ENCODE results near the gene GLIPR1L1.
A peak's percentile ranks its signal among the peaks of the same experiment; 100 is the strongest.
"Not testable (repeated sequence)": the region's sequence is repeated elsewhere in the genome, so short reads cannot be mapped to it uniquely, and the experiment has no call there.

GLIPR1L1 gene, protein sequence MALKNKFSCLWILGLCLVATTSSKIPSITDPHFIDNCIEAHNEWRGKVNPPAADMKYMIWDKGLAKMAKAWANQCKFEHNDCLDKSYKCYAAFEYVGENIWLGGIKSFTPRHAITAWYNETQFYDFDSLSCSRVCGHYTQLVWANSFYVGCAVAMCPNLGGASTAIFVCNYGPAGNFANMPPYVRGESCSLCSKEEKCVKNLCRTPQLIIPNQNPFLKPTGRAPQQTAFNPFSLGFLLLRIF

DNA sequence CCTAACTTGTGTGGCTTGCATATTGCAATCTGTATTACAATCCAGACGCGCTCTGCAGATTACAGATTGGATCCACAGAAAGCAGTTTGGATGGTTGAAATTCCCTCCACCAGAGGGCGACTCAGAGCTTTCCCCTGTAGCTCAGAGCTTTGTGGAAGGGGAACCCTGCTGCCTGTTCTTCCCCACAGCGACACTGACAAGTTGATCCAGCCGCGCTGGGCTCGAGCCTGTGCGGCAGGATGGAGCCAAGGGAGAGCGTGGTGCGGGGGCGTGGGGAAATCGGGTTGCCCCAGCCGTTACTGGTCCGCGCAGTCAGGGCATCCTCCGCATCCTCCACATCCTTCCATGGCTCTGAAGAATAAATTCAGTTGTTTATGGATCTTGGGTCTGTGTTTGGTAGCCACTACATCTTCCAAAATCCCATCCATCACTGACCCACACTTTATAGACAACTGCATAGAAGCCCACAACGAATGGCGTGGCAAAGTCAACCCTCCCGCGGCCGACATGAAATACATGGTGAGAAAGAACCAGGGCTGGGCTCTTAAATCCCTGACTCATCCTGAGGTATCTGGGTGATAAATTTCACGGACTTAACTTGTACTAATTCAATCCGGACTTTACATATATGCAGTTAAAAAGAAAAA lies at the start of gene GLIPR1L1:
TSS of gene GLIPR1L1 (plus strand) at position 287 of the 647 bp plus-strand sequence. CDS start at position 346, 59 bp downstream.
- peak; percentile 83 for DNase-seq (ENCODE audit: low spot score)

GRCh38 chr12:75288860-75289259 lies 45.6 kb upstream of the GLIPR1L1 start:
- no peak for DNase-seq (ENCODE audit: low spot score)

GRCh38 chr12:75289753-75290152 lies 44.7 kb upstream of the GLIPR1L1 start:
- peak; percentile 8 for DNase-seq (ENCODE audit: low spot score)

GRCh38 chr12:75291014-75291413 lies 43.5 kb upstream of the GLIPR1L1 start:
- DNase-seq (ENCODE audit: low spot score) = no peak

- DNase-seq (ENCODE audit: low spot score) = no peak
These were observed 40.1 kb upstream of the GLIPR1L1 start for GRCh38 chr12:75294336-75294735.

DNA sequence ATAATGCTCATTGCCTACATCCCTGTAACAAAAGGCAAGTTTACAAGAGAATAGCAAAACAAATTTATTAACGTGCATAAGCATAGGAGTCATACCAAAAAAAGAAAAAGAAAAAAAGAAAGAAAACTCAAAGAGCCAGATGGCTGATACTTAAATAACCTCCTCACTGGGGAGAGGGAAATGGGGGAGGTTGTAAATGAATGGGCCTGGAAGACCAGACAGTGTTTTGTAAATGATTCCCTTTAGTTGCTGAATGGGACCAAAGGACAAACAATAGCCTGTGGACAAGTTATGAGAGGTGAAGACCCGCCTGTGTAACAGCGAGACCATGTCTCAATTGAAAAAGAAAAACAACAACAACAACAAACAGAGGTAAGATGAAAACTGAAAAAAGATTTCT lies 39.7 kb upstream of the GLIPR1L1 start:
- no peak for DNase-seq (ENCODE audit: low spot score)

DNA sequence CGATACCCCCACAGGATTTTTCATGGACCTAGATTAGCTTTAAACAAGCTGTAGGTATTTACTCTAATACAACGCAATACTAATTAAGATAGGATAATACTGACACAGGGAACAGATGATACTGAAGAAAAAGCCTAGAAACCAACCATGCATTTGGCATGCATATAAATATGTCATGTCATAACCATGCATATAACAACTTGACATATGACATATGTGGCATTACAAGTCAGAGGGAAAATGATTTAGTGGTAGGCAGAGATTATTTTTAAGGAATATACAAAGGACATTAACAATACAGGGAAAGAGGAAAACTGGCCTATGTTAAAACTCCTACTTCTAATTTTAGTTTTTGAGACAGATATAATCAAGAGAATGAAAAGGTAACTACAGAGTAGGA lies 32.2 kb upstream of the GLIPR1L1 start:
- no peak for DNase-seq (ENCODE audit: low spot score)

DNA sequence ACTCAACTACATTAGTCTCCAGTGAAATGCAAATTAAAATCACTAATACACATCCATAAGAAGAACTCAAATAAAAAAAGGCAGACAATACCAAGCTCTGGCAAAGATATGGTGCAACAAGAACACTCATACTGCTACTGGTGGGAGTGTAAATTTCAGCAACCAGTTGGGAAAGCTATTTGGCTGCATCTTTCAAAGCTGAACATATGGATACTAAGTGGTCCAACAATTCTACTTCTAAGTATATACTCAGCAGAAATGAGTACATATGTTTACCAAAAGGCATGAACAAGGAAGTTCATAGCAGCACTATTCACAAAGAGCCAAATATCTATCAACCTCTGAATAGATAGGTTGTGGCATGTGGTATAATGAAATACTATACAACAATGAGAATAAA lies 31.7 kb upstream of the GLIPR1L1 start:
- no peak for DNase-seq (ENCODE audit: low spot score)

GRCh38 chr12:75305412-75306332 lies 28.8 kb upstream of the GLIPR1L1 start:
- no peak for DNase-seq (ENCODE audit: low spot score)

GRCh38 chr12:75308279-75308678 lies 26.2 kb upstream of the GLIPR1L1 start:
- no peak for DNase-seq (ENCODE audit: low spot score)

DNA sequence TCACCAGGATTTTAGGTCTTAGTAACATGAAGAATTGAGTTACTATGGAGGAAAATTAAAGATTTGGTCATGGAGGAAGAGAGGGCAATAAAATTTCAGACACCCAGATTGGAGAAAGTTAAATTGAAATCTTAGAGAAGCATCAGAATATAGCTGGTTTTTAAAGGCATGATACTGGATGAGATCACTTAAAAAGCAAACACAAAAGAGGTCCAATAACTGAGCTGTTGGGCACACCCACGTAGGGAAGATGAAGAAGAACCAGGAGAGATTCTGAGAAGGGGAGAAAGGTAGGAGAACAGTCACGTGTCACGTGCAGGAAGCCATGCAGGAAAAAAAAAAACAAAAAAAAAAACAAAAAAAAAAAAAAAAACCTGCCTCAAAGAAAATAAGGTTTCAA lies 23.1 kb upstream of the GLIPR1L1 start:
- DNase-seq (ENCODE audit: low spot score) = no peak

DNA sequence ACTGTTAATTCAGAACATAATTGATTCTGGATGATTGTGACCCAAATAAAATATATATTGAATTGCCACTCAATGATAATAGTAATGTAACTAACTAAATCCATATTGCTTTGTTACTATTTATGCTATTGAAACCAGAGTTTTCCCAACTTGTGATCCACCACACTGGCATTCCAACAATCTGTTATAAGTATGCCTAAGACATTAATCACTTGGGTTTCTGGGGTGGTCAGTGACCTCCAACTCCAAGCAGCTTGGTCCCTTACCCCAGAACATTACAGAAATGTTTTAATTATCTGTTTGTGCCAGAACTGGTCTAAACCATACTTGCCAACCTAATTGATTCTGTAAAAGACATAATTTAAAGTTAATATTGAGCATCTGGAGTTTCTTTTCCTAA lies 19.0 kb upstream of the GLIPR1L1 start:
- DNase-seq (ENCODE audit: low spot score) = no peak

DNA sequence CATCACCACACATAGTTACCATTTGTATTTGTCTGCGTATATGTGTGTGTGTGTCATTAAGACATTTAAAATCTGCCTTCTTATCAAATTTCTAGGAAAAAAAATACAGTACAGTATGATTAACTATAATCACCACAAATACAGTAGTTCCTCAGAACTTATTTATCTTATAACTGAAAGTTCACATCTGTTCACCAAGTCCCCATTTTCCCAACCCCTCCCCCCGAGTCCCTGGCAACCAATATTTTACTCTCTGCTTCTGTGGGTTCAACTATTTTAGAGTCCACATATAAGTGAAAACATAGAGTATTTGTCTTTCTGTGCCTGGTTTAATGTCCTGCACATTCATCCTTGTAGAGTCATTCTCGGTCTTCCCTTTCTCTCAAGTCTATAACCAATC lies 16.7 kb upstream of the GLIPR1L1 start:
- DNase-seq (ENCODE audit: low spot score) = no peak

DNA sequence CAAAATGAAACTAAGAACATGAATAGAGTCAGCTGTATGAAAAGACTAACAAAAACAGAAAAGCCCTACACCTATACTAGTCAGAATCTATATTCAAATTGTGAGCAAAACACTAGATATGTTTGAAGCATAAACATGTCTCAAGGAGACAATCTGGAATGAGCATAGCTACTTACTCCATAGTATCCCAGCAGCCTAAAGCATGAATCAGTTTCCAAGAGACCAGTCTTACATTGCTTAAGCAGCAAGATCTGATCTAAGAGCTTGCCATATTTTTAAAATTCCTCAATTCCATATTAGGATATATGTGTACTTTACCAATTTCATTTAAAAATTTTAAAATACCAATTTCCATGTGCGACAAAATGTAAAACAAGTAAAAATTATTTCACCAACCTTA lies 12.0 kb upstream of the GLIPR1L1 start:
- DNase-seq (ENCODE audit: low spot score) = no peak

DNA sequence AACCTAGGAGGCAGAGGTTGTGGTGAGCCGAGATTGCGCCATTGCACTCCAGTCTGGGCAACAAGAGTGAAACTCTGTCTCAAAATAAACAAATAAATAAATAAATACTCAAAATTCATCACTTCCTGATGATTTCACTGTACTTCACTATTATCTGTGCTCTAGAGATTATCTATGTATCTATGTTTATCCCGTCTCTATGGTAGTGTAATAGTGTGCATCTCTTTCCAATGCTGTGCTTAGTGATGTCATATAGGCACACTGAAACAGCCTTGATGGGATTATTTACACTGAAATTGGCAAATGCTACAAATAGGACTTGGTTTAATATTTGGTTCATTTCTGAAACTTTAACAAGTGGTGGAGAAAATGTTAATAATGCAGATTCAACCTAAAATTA lies 10.8 kb upstream of the GLIPR1L1 start:
- no peak for DNase-seq (ENCODE audit: low spot score)

DNA sequence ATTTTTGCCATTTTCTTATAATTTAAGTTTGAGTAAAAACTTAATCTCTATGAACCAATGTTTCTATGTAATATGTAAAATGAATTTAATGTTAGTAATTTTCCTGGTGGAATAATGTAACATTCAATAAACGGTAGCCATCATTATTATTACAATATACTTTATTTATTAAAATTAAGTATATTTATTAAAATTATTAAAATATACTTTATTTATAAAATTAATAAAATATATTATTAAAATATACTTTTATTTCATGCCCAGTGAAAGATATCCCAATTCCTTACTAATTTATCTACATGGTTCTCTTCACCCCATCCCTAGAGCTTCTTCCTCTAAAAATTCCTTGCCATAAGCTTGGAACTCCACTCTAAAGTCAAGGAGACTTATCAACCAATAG lies 6.8 kb upstream of the GLIPR1L1 start:
- no peak for DNase-seq (ENCODE audit: low spot score)

GRCh38 chr12:75329918-75330826 lies 4.3 kb upstream of the GLIPR1L1 start, which contains the start of gene CAPS2:
CAPS2 (minus strand) TSS chr12:75330324; CDS start chr12:75326498, 3,826 bp downstream.
- DNase-seq (ENCODE audit: low spot score) = peak; percentile 63

GRCh38 chr12:75337905-75338304 lies 3.4 kb downstream of the GLIPR1L1 start:
- DNase-seq (ENCODE audit: low spot score) = no peak

GRCh38 chr12:75341873-75342272 lies 7.4 kb downstream of the GLIPR1L1 start:
- DNase-seq (ENCODE audit: low spot score) = no peak

GRCh38 chr12:75345531-75345930 lies 11.1 kb downstream of the GLIPR1L1 start:
- no peak for DNase-seq (ENCODE audit: low spot score)

DNA sequence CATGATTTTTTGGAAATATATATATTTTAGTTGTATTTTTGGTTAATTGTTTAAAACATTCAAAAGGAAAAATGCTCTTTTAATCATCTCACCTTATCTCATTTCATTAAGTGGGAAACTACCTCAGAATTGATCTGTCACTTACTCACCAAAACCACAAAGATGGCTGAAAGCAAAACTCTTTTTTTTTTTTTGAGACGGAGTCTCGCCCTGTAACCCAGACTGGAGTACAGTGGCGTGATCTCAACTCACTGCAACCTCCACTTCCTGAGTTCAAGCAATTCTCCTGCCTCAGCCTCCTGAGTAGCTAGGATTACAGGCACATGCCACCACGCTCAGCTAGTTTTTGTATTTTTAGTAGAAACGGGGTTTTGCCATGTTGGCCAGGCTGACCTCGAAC lies 11.7 kb downstream of the GLIPR1L1 start:
- not testable (repeated sequence) for DNase-seq (ENCODE audit: low spot score)

- DNase-seq (ENCODE audit: low spot score) = no peak
These were observed 15.5 kb downstream of the GLIPR1L1 start for GRCh38 chr12:75349946-75350345.
